ENCODE results near the gene DIP2C. TPM values are rescaled to one million over a fixed set of nuclear protein-coding genes. Genes with fewer than 3 reads are reported as not detected.
"Not testable (repeated sequence)": the region's sequence is repeated elsewhere in the genome, so short reads cannot be mapped to it uniquely, and the experiment has no call there.

Gene DIP2C
- total RNA-seq, 8 experiments from 2014 or later, result 1.9 to 26.3 (median 19.8) TPM

DNA sequence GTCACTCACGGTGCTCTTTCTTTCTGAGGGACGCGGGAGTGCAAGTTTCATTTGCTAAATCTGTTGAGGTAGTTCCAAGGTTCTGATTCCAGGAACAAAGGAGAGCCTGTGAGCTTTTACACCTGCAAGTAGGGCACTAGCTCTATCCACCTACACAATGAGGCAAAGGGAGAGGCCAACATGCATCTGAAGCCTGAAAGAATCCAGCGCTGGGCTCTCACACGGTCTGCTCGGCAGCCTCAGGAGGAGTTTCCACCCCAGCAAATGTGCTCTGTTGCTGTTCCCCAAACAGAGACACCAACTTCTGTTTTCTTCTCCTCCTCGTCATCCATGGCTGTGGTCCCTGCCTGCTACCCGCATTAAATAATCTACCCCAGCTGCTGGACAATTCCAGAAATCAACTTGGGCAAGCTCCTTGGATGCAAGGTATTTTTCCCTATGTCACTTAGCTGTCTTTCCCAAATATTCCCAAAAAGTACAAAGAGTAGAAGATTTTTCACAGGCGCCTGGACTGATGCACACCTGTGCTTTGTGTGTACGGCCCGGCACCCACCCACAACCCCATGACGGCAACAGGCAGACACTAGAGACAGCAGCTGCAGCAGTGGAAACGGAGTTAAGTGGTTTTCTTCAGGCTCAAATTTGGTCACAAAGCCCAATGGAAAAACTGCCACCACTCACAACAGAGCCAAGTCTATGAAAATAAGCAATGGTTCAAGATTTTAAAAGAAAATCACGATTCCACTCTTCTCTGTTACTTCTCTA lies 377.4 kb downstream of the DIP2C start:
- in situ Hi-C loops (cut with MboI; ENCODE audit: low pct_unique_long_range_greater_than_20kb in 2 of 9, low sequenced_read_pairs in 9 of 9, unreplicated experiment in 9 of 9), result no loop called here
- Histone ChIP-seq H3K27ac (no peak overlapping the region), H3K4me3 (no peak overlapping the region), H3K4me1 (replicated peaks in 1 of 2) (no peaks in the 10 kb centered on the region)
- no peak for ATAC-seq (replicated peaks in 6 of 8)
- WGBS, 10 experiments, result 65 to 100% (median 90%) methylated on average over 2 to 12 of the region's 14 CpGs; no CpG with 5 or more reads in 1 of the 10 experiments

DNA sequence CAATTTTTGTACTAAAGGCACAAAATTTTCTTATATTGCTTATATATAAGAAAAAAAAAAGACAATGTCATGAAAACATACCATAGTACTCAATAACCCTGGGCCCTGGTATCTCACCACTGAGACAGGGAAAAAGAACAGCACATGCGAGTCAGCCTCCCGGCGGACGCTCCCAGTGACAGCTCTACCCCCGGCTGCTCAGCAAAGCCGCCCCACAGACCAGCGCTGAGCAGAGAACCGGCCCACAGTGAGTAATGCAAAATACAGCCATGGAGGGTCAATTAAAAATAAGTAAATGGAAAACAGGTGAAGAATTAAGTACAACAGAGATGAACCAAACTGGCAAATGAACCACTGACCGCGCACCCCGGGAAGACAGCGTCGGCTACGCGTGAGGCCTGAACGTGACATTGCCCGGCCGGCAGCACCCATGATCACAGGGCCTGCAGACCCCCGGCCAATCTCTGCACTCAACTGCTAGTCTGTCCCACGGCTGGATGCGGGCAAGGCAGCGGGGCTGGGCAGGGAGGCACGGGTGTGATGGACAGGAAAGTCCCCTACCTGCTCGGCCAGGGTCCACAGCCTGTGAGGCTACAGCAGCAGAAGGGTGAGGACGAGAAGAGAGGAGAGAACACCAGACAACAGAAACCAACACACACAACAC lies 378.4 kb downstream of the DIP2C start:
- Histone ChIP-seq H3K27ac (no peak overlapping the region), H3K4me1 (replicated peaks in 1 of 2) (peaks cover 3 to 7% of the 10 kb centered on the region in 2 donors), H3K4me3 (no peak overlapping the region)
- in situ Hi-C loops (cut with MboI; ENCODE audit: low pct_unique_long_range_greater_than_20kb in 2 of 9, low sequenced_read_pairs in 9 of 9, unreplicated experiment in 9 of 9), result no loop called here
- no peak for ATAC-seq (replicated peaks in 6 of 8)
- WGBS, 10 experiments, result 40 to 95% (median 87%) methylated on average over 1 to 21 of the region's 25 CpGs; no CpG with 5 or more reads in 4 of the 10 experiments

DNA sequence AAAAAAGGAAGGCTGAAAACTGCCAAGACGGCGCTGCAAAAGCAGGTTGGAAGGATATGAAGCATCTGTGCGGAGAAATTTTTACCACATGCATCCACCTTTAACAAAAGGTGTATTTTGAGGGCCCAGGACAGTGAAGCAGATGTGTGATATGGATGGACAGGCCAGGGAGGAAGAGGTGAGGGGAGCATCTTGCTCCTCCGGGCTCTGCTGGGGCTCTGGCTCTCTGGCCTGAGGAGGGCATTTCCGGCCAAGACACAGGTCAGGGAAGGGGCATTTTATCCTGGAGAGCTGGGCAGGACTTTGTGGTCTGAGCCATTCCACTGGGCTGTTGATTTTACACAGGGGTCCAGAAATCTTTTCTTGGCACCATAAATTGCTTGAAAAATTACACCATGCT lies 379.1 kb downstream of the DIP2C start:
- H3K27ac ChIP-seq, result no peak overlapping the region
- in situ Hi-C loops (cut with MboI; ENCODE audit: low pct_unique_long_range_greater_than_20kb in 2 of 9, low sequenced_read_pairs in 9 of 9, unreplicated experiment in 9 of 9), result no loop called here
- no peak overlapping the region for H3K4me3 ChIP-seq
- ATAC-seq (replicated peaks in 6 of 8), result no peak
- peaks cover 3 to 7% of the 10 kb centered on the region in 2 donors for H3K4me1 ChIP-seq (replicated peaks in 1 of 2)
- WGBS, 10 experiments, result 87 to 100% (median 100%) methylated on average over 1 to 4 of the region's 5 CpGs; no CpG with 5 or more reads in 4 of the 10 experiments

DNA sequence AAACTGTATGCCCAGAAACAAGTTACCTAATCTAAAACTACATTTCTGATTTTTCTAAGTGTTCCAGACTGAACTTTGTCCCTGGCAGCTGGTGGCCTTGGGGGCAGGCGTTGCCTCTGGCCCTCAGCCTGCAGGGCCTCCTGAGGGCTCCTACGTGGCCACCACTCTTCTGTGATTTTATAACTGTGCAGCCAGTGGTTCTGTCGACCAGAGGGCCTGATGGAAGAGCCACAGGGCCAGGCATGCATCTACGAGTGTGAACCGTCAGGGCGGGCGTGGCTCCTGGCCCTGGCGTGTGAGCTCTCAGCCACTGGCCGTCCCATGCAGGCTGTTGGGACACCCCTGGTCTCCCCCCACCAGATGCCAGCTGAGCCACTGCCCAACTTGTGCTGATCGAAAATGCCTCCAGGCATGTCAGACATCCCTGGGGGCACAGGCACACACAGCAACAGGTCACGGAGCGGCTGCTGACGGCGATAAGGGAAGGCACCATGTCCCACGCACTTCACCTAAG lies 380.8 kb downstream of the DIP2C start:
- in situ Hi-C loops (cut with MboI; ENCODE audit: low pct_unique_long_range_greater_than_20kb in 2 of 9, low sequenced_read_pairs in 9 of 9, unreplicated experiment in 9 of 9), result no loop called here

DNA sequence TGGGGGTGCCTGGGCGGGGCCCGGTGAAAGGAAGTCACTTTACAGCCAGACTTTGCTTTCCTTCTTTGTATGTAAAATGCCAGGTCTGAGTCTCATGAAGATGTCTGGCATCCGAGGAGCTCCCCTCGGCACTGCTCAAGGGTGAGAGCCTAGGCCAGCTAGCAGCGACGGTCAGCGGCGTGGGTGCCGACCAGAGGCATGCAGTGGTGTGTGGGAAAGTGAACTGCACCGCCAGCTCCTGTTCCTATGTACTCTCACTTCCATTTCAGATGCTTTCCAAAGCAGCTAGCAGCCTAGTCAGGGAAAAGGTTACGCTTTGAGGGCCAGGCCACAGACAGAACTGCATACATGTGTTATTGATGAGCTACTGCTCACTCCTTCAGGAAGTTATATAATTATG lies 381.4 kb downstream of the DIP2C start:
- Histone ChIP-seq H3K4me1 (replicated peaks in 1 of 2) (peaks cover 3 to 7% of the 10 kb centered on the region in 2 donors), H3K4me3 (no peak overlapping the region), H3K27ac (no peak overlapping the region)
- ATAC-seq (replicated peaks in 6 of 8), result peak in 1 of 8 experiments; percentile 58
- WGBS, 10 experiments, result 80 to 100% (median 100%) methylated on average over 1 to 7 of the region's 11 CpGs; no CpG with 5 or more reads in 2 of the 10 experiments
- in situ Hi-C loops (cut with MboI; ENCODE audit: low pct_unique_long_range_greater_than_20kb in 2 of 9, low sequenced_read_pairs in 9 of 9, unreplicated experiment in 9 of 9), result no loop called here

More for the DNA sequence above, 380.8 kb downstream of the DIP2C start:
- WGBS, 10 experiments, result 14 to 100% (median 83%) methylated on average over 1 to 6 of the region's 15 CpGs; no CpG with 5 or more reads in 2 of the 10 experiments
- ATAC-seq (replicated peaks in 6 of 8), result peak in 1 of 8 experiments; percentile 67
- Histone ChIP-seq H3K4me1 (replicated peaks in 1 of 2) (peaks cover 3 to 7% of the 10 kb centered on the region in 2 donors), H3K27ac (no peak overlapping the region), H3K4me3 (no peak overlapping the region)

DNA sequence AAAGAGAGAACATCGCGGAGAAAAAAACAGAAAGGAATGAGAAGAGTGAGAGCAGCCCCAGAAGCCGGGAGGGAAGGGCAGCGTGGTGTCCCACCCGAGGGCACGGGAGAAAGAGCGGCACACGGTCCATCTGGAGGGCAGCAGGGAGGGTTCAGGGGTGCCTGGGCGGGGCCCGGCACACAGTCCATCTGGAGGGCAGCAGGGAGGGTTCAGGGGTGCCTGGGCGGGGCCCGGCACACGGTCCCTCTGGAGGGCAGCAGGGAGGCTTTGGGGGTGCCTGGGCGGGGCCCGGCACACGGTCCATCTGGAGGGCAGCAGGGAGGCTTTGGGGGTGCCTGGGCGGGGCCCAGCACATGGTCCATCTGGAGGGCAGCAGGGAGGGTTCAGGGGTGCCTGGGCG lies 381.8 kb downstream of the DIP2C start:
- no CpG with 5 or more reads among the region's 18 CpGs for WGBS, 10 experiments
- in situ Hi-C loops (cut with MboI; ENCODE audit: low pct_unique_long_range_greater_than_20kb in 2 of 9, low sequenced_read_pairs in 9 of 9, unreplicated experiment in 9 of 9), result no loop called here
- Histone ChIP-seq H3K4me1 (replicated peaks in 1 of 2) (peaks cover 3 to 7% of the 10 kb centered on the region in 2 donors), H3K27ac (no peak overlapping the region), H3K4me3 (no peak overlapping the region)
- no peak for ATAC-seq (replicated peaks in 6 of 8)

DNA sequence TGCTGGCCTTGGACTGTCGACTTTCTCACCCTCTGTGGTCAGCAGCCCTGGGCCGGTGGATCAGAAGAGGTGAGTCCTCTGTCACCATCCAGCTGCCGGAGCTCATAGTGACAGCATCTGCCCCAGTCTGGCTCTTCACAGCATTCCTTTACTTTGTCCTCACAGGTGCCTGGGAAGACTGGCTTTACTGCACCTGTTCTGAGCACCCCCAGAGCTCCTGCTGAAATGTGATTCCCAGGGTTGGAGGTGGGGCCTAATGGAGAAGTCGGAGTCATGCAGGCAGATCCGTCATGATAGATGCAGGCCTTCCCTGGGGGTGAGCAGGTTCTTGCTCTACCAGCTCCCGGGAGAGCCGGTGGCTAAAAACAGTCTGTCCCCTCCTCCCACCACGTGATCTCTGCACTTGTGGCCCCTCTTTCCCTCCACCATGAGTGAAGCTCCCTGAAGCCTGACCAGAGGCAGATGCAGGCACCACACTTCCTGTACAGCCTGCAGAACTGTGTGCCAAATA lies 382.7 kb downstream of the DIP2C start:
- Histone ChIP-seq H3K4me1 (replicated peaks in 1 of 2) (peaks cover 3 to 7% of the 10 kb centered on the region in 2 donors), H3K27ac (peak overlapping the region in 1 of 2 donors; percentile 8), H3K4me3 (no peak overlapping the region)
- WGBS, 10 experiments, result 26 to 67% (median 57%) methylated on average over 2 to 3 of the region's 8 CpGs; no CpG with 5 or more reads in 6 of the 10 experiments
- in situ Hi-C loops (cut with MboI; ENCODE audit: low pct_unique_long_range_greater_than_20kb in 2 of 9, low sequenced_read_pairs in 9 of 9, unreplicated experiment in 9 of 9), result no loop called here
- ATAC-seq (replicated peaks in 6 of 8), result peak in 5 of 8 experiments; percentile 42 to 84 (median 67)

DNA sequence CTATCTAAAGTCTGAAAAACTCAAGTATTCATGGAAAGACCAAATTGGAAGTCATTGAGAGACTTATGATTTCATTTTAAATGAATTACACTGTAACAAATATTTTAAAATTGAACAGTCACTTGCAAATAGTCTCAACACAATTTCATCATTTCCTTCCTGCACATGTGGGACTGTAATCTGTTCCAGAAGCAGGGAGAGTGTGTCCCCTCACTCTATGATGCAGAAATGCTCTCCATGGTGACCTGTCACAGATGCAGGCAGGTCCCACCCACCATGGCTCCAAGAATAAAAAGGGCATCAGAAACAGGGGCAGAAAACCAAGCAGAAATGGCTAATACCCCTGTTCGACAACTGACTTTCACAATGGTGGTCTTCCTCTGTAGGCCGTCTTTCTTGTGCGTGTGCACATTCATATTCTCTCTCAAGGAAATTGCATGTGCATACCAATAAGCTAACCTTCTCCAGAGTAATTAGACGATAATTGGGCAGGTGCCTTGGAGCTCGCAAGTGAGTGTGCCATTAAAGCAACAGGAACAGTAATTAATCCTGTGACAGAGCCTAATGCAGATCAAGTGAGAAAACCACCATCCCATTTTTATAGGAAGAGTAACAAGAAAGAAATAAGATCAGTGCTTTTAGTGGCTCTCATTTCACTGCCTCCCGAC lies 383.3 kb downstream of the DIP2C start:
- ATAC-seq (replicated peaks in 6 of 8), result peak in 2 of 8 experiments; percentile 16 to 46
- 67 to 100% (median 91%) methylated on average over 2 to 6 of the region's 6 CpGs; no CpG with 5 or more reads in 2 of the 10 experiments for WGBS, 10 experiments

DNA sequence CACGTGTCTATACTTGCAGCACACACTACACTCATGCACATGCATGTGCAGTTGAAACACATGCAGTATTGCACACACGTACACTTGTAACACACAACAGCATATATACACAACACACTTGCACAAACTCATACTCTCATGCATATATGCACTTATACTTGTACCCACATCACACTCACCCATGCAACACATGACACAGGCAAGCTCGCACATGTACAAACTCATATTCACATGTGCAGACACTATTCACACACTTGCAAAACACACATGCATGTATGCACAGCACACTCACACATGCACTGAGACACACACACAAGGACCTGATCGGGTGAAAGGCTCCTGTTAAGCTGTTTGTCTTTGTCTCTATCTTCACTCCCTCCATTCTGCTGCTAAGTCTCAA lies 384.4 kb downstream of the DIP2C start:
- no peak for ATAC-seq (replicated peaks in 6 of 8)
- in situ Hi-C loops (cut with MboI; ENCODE audit: low pct_unique_long_range_greater_than_20kb in 2 of 9, low sequenced_read_pairs in 9 of 9, unreplicated experiment in 9 of 9), result no loop called here
- peaks cover 3 to 7% of the 10 kb centered on the region in 2 donors for H3K4me1 ChIP-seq (replicated peaks in 1 of 2)
- H3K4me3 ChIP-seq, result no peak overlapping the region
- H3K27ac ChIP-seq, result no peak overlapping the region
- 77 to 100% (median 100%) methylated on average over 2 to 4 of the region's 4 CpGs; no CpG with 5 or more reads in 3 of the 10 experiments for WGBS, 10 experiments

More for the DNA sequence above, 383.3 kb downstream of the DIP2C start:
- no peak overlapping the region for H3K4me3 ChIP-seq
- in situ Hi-C loops (cut with MboI; ENCODE audit: low pct_unique_long_range_greater_than_20kb in 2 of 9, low sequenced_read_pairs in 9 of 9, unreplicated experiment in 9 of 9), result no loop called here
- peak overlapping the region in 1 of 2 donors; percentile 8 for H3K27ac ChIP-seq
- H3K4me1 ChIP-seq (replicated peaks in 1 of 2), result peaks cover 3 to 7% of the 10 kb centered on the region in 2 donors

DNA sequence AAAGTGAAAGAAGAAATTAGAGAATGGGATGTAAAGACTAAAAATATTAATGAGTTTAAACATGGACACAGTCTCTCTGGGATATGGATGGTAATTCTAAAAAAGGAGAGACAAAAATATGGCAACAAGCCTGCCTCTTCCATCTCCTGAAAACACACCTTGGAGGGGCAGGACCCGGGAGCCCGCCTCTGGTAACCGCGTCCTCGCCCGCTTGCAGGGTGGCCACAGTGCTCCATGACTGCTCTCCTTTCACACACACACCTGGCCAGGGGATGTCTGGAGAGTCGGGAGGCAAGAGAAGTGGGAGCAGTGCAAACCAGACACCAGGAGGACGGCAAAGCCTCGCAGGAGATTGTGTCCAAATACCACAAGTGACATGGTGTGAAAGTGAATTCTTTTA lies 387.9 kb downstream of the DIP2C start:
- WGBS, 10 experiments, result 76 to 100% (median 91%) methylated on average over 1 to 8 of the region's 9 CpGs; no CpG with 5 or more reads in 2 of the 10 experiments
- peaks cover 2 to 3% of the 10 kb centered on the region in 2 donors for H3K4me1 ChIP-seq (replicated peaks in 1 of 2)

DNA sequence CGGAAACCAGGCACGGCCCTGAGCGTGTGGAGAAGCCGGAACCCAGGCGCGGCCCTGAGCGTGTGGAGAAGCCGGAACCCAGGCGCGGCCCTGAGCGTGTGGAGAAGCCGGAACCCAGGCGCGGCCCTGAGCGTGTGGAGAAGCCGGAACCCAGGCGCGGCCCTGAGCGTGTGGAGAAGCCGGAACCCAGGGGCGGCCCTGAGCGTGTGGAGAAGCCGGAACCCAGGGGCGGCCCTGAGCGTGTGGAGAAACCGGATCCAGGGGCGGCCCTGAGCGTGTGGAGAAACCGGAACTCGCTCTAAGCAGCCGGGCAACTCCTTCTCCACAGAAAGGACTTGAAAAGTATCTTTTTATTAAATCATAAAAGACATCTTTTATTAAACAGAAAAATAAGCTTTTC lies 388.9 kb downstream of the DIP2C start:
- H3K27ac ChIP-seq, result not testable (repeated sequence)

More for the DNA sequence above, 387.9 kb downstream of the DIP2C start:
- Histone ChIP-seq H3K4me3 (no peak overlapping the region), H3K27ac (no peak overlapping the region)
- in situ Hi-C loops (cut with MboI; ENCODE audit: low pct_unique_long_range_greater_than_20kb in 2 of 9, low sequenced_read_pairs in 9 of 9, unreplicated experiment in 9 of 9), result no loop called here
- ATAC-seq (replicated peaks in 6 of 8), result no peak

DNA sequence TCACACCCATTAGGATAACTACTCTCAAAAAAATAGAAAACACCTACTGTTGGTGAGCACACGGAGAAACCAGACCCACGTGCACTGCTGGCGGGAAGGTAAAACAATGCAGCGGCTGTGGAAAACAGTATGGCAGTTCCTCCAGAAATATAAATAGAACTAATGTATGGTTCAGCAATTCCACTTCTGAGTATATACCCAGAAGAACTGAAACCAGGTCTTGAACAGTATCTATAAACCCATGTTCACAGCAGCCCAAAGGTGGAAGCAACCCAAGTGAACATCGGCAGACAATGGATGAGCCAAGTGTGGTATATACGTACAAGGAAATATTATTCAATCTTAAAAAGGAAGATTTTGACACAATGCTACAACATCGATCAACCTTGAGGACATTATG lies 389.5 kb downstream of the DIP2C start:
- WGBS, 10 experiments, result 85 to 100% (median 97%) methylated on average over 3 to 7 of the region's 7 CpGs; no CpG with 5 or more reads in 1 of the 10 experiments
- no peak overlapping the region for H3K27ac ChIP-seq

More for the DNA sequence above, 388.9 kb downstream of the DIP2C start:
- ATAC-seq (replicated peaks in 6 of 8); H3K4me3 ChIP-seq; in situ Hi-C loops (cut with MboI; ENCODE audit: low pct_unique_long_range_greater_than_20kb in 2 of 9, low sequenced_read_pairs in 9 of 9, unreplicated experiment in 9 of 9); H3K4me1 ChIP-seq (replicated peaks in 1 of 2): not testable (repeated sequence)
- WGBS, 10 experiments, result 86 to 100% (median 91%) methylated on average over 3 to 8 of the region's 31 CpGs; no CpG with 5 or more reads in 6 of the 10 experiments

More for the DNA sequence above, 389.5 kb downstream of the DIP2C start:
- H3K4me3 ChIP-seq, result no peak overlapping the region
- no peak for ATAC-seq (replicated peaks in 6 of 8)
- no peaks in the 10 kb centered on the region for H3K4me1 ChIP-seq (replicated peaks in 1 of 2)
- in situ Hi-C loops (cut with MboI; ENCODE audit: low pct_unique_long_range_greater_than_20kb in 2 of 9, low sequenced_read_pairs in 9 of 9, unreplicated experiment in 9 of 9), result no loop called here

All from motor neuron (in vitro differentiated cells).